Thyroid gland (tissue), 4 donors: ENCODE measurements around the gene PLTP. TPM values are rescaled to one million over a fixed set of nuclear protein-coding genes. Genes with fewer than 3 reads are reported as not detected.

ENCODE experiments used
- DNase-seq, 2 donors: peaks; one replicate each; pipeline ENCODE4 v3.0.0-alpha.2; 2019
- H3K27ac ChIP-seq, 3 donors: fragments of 200-600 bp; sonication (generic); 1 replicate in 2 of 3; 2 replicates in 1 of 3; pipeline ENCODE4 v1.5.1; 2016 to 2019; ENCODE audit warnings: mild to moderate bottlenecking in 1 of 3, moderate library complexity in 1 of 3
- H3K27me3 ChIP-seq: fragments of 200-600 bp; sonication (generic); one replicate; pipeline ENCODE4 v1.5.1; 2019
- H3K36me3 ChIP-seq, 2 donors: fragments of 200-600 bp; sonication (generic); one replicate each; pipeline ENCODE4 v1.5.1; 2016 to 2019
- H3K4me1 ChIP-seq, 2 donors: fragments of 200-600 bp; sonication (generic); one replicate each; pipeline ENCODE4 v1.5.1; 2017 to 2019
- H3K4me3 ChIP-seq, 3 donors: fragments of 200-600 bp; sonication (generic); replicated peaks in 1 of 3; 1 replicate in 2 of 3; 2 replicates in 1 of 3; pipeline ENCODE4 v1.5.1; 2016; ENCODE audit warnings: mild to moderate bottlenecking in 1 of 3
- H3K9me3 ChIP-seq: fragments of 200-600 bp; sonication (generic); one replicate; pipeline ENCODE4 v1.5.1; 2017
- POLR2A ChIP-seq, 2 donors: fragments of 450-650 bp; IDR thresholded peaks; one replicate each; pipeline ENCODE4 v1.6.1; 2017; ENCODE audit warnings: antibody characterized with exemption in 2 of 2, mild to moderate bottlenecking in 2 of 2, moderate library complexity in 1 of 2
- WGBS, 2 donors: methylation state at CpG; one replicate each; pipeline ENCODE4 v1.1.5; 2017; 5-methylcytosine and 5-hydroxymethylcytosine counted together
- intact Hi-C: fragments of 100-400 bp; cut with DNase I; formaldehyde crosslinking; loops from one replicate; pipeline ENCODE4 v1.15.1; 2023
- total RNA-seq, 4 donors: library from RNA; depleted of rRNA; stranded (reverse); fragments of >200 nt; gene quantifications; one replicate each; pipeline ENCODE4 v1.2.3, GENCODE V29; 2016
- TF ChIP-seq, protein P1 (sequence below), 6 experiments: fragments of 200-600 bp in 3 of 6; fragments of 450-650 bp in 3 of 6; sonication (generic) in 3 of 6; IDR thresholded peaks; one replicate each; pipeline ENCODE4 v1.5.1; 2016 to 2019; ENCODE audit warnings: antibody characterized with exemption in 6 of 6, mild to moderate bottlenecking in 2 of 6, inconsistent platforms in 1 of 6, moderate library complexity in 1 of 6

Gene PLTP
- total RNA-seq, 4 donors from 2014 or later: 22.7 to 260 (median 70.1) TPM

DNA sequence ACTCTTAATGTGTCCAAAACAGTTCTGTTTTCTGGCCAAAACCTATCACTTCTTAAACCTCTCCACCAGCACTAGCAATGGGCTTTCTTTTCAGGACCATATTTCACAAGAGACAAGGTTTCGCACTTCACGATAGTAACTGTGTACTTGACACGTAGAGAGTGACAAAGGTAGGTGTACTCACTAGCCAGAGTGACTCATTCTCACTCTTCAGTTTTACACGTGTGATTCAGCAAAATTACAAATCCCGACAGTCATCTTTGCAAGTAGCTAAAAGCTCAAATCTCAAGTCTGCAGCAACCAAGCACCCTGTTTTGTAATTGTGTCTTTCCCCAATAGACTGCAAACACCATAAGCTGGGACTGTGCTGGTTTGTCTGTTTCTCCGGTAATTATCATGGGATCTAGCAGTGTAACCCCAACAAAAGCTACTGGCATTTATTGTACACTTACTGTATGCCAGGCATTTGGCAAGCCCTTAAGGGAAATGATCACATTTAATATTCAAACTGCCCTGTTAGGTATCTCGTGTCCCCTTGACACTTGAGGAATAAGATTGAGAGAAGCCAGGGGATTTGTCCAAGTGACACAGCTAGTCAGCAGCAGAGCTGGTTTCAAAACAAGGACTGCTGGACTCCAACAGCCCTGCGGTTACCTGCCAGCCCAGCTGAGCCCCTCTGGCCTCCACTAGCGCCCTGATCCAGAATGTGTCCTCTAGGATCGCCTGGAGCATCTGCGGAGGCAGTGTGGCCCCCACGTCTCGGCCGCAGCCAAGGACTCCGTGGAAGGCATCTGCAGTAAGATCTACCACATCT lies 32.4 kb upstream of the PLTP start:
- Histone ChIP-seq H3K27me3 (no peaks in the 10 kb centered on the region), H3K4me3 (no peak overlapping the region), H3K4me1 (no peaks in the 10 kb centered on the region), H3K27ac (no peak overlapping the region), H3K36me3 (peaks cover 93 to 98% of the 10 kb centered on the region in 2 donors), H3K9me3 (no peaks in the 10 kb centered on the region)
- no peak for DNase-seq
- 94 to 95% methylated on average over 15 of the region's 15 CpGs for WGBS, 2 donors
- intact Hi-C loops: no loop called here
- TF ChIP-seq, protein P1, sequence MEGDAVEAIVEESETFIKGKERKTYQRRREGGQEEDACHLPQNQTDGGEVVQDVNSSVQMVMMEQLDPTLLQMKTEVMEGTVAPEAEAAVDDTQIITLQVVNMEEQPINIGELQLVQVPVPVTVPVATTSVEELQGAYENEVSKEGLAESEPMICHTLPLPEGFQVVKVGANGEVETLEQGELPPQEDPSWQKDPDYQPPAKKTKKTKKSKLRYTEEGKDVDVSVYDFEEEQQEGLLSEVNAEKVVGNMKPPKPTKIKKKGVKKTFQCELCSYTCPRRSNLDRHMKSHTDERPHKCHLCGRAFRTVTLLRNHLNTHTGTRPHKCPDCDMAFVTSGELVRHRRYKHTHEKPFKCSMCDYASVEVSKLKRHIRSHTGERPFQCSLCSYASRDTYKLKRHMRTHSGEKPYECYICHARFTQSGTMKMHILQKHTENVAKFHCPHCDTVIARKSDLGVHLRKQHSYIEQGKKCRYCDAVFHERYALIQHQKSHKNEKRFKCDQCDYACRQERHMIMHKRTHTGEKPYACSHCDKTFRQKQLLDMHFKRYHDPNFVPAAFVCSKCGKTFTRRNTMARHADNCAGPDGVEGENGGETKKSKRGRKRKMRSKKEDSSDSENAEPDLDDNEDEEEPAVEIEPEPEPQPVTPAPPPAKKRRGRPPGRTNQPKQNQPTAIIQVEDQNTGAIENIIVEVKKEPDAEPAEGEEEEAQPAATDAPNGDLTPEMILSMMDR (IDR thresholded peaks at IDR 0.05): no peak
- no peak for TF ChIP-seq POLR2A (IDR thresholded peaks at IDR 0.05)

DNA sequence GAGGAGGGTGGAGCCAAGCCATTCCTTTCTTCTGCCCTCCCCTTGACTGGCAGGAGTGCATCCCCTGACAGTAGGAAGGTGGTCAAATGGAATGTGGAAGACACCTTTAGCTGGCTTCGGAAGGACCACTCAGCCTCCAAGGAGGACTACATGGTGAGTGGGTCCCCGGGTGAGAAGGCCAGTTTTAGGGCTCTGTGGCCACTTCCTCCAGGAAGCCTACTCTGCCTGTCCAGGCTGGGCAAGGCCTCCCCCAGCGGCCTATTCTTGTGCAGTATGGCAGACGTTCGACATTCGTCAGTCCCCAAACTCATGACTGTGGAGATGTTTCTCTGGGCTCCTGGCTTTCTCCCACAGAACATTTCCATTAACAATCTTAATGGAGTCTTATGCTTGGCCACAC lies 31.7 kb upstream of the PLTP start:
- H3K27ac ChIP-seq: no peak overlapping the region
- DNase-seq: no peak
- no peak overlapping the region for H3K4me3 ChIP-seq
- no peaks in the 10 kb centered on the region for H3K27me3 ChIP-seq
- no peak for TF ChIP-seq POLR2A (IDR thresholded peaks at IDR 0.05)
- TF ChIP-seq, protein P1 (IDR thresholded peaks at IDR 0.05): no peak
- no peaks in the 10 kb centered on the region for H3K9me3 ChIP-seq
- intact Hi-C loops: no loop called here
- H3K36me3 ChIP-seq: peaks cover 94 to 98% of the 10 kb centered on the region in 2 donors
- H3K4me1 ChIP-seq: no peaks in the 10 kb centered on the region
- WGBS, 2 donors: 87 to 92% methylated on average over 5 of the region's 6 CpGs

DNA sequence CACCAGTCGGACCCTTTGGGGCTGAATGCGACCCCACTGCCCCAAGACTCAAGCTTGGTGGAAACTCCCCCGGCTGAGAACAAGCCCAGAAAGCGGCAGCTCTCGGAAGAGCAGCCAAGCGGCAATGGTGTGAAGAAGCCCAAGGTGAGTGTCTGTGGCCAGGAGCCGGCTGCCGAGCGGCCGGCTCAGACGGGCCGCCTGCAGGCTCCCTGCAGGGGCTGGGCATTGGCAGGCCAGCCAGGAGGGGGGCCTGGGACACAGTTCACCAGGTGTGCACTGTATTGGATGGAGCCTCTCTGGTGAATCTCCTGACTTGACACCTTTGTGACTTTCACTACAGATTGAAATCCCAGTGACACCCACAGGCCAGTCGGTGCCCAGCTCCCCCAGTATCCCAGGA lies 28.5 kb upstream of the PLTP start:
- Histone ChIP-seq H3K4me3 (no peak overlapping the region), H3K27ac (no peak overlapping the region), H3K36me3 (peaks cover 74 to 80% of the 10 kb centered on the region in 2 donors), H3K4me1 (peaks cover 3 to 8% of the 10 kb centered on the region in 2 donors), H3K9me3 (no peaks in the 10 kb centered on the region), H3K27me3 (no peaks in the 10 kb centered on the region)
- 83 to 94% methylated on average over 8 to 11 of the region's 13 CpGs for WGBS, 2 donors
- DNase-seq: no peak
- TF ChIP-seq POLR2A (IDR thresholded peaks at IDR 0.05): no peak
- TF ChIP-seq, protein P1 (IDR thresholded peaks at IDR 0.05): no peak
- intact Hi-C loops: no loop called here

DNA sequence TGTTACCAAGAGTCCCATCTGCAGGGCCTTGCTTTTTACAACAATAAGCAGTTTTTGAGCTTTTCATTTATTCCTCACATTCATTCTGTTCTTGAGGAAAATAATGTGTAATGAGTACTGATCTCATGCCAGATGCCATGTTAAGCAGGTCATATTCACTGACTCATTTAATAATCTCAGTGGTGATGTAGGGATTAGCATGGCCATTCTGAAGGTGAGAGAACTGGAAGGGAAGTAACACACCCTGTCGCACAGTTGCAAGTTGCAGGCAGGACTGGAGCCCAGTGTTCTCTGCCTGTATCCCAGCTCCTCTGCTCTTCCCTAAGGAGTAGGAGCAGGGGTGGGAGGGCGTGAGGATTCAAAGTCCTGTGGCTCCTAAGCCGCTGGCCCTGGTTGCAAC lies 28.1 kb upstream of the PLTP start:
- no peak for DNase-seq
- 95 to 98% methylated on average over 3 of the region's 3 CpGs for WGBS, 2 donors
- Histone ChIP-seq H3K4me1 (peaks cover 3 to 8% of the 10 kb centered on the region in 2 donors), H3K9me3 (no peaks in the 10 kb centered on the region), H3K4me3 (no peak overlapping the region), H3K27ac (no peak overlapping the region), H3K27me3 (no peaks in the 10 kb centered on the region), H3K36me3 (peaks cover 70 to 76% of the 10 kb centered on the region in 2 donors)
- intact Hi-C loops: no loop called here
- TF ChIP-seq, protein P1 (IDR thresholded peaks at IDR 0.05): no peak
- TF ChIP-seq POLR2A (IDR thresholded peaks at IDR 0.05): no peak

DNA sequence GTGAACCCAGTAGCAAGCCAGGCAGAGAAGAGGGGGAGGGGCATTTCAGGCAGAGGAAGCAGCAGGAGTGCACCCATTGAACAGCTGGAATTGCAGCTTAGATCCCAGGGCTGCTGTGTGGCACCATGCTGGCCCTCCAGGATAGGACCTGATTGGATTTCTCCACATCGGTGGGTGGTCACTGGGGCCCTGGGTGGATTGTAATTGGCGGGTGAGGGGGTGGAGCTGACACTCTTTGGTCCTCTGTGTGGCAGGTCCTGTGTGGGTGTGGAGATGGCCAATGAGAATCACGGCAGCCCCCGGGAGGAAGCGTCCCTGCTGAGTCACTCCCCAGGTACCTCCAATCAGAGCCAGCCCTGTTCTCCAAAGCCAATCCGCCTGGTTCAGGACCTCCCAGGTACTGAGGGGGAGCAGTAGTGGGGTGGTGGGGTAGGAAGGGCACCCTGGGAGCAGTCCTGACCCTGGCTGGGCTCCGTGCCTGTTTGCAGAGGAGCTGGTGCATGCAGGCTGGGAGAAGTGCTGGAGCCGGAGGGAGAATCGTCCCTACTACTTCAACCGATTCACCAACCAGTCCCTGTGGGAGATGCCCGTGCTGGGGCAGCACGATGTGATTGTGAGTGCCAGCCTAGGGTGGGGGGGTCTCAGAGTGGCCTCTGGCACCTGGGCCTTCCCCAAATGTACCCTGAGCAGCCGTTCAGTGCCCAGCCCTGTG lies 26.9 kb upstream of the PLTP start:
- DNase-seq: no peak
- no peak overlapping the region for H3K4me3 ChIP-seq
- no peak overlapping the region for H3K27ac ChIP-seq
- no peaks in the 10 kb centered on the region for H3K27me3 ChIP-seq
- H3K9me3 ChIP-seq: no peaks in the 10 kb centered on the region
- 84 to 89% methylated on average over 3 to 13 of the region's 13 CpGs for WGBS, 2 donors
- TF ChIP-seq POLR2A (IDR thresholded peaks at IDR 0.05): no peak
- TF ChIP-seq, protein P1 (IDR thresholded peaks at IDR 0.05): no peak
- peaks cover 5 to 8% of the 10 kb centered on the region in 2 donors for H3K4me1 ChIP-seq
- intact Hi-C loops: loop anchor here (10.0 kb wide), 1 partner anchor 124 kb away; the partner anchor contains the start of gene UBE2C
- peaks cover 59 to 64% of the 10 kb centered on the region in 2 donors for H3K36me3 ChIP-seq
